ENCODE data around the gene KLHDC7B. TPM values are rescaled to one million over a fixed set of nuclear protein-coding genes. Genes with fewer than 3 reads are reported as not detected.

The KLHDC7B gene
- total RNA-seq, 1 donor from 2014 or later: not detected

DNA sequence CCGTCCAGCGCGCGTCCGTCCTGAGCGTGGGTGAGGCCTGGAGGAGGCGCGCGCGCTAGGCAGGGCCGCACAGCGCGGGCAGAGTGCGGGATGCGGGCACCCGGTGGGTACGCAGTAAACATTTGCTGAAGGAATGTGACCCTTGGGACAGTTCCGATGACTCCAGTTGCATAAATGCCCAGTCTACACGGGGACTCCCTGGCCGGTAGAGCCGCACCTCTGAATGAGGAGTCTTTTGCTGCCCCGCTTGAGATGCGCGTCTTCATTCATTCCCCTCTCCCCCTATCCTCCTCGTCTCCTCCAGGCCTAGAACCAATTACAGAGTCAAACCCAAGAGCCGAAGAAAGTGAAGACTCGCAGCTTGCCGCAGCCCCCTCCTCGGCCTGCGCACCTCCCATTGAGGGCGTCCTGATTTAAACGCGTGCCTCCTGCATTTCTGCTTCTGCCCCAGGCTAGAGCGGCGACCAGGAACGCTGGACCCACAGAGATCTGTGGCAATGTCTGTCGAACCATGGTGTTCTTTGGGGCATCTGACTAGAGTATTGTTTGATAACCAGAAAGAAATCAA lies 37.7 kb downstream of the KLHDC7B start:
- DNase-seq (ENCODE audit: low spot score in 2 of 2) (peak in 1 of 2 donors; percentile 37), FAIRE-seq (no peak)

DNA sequence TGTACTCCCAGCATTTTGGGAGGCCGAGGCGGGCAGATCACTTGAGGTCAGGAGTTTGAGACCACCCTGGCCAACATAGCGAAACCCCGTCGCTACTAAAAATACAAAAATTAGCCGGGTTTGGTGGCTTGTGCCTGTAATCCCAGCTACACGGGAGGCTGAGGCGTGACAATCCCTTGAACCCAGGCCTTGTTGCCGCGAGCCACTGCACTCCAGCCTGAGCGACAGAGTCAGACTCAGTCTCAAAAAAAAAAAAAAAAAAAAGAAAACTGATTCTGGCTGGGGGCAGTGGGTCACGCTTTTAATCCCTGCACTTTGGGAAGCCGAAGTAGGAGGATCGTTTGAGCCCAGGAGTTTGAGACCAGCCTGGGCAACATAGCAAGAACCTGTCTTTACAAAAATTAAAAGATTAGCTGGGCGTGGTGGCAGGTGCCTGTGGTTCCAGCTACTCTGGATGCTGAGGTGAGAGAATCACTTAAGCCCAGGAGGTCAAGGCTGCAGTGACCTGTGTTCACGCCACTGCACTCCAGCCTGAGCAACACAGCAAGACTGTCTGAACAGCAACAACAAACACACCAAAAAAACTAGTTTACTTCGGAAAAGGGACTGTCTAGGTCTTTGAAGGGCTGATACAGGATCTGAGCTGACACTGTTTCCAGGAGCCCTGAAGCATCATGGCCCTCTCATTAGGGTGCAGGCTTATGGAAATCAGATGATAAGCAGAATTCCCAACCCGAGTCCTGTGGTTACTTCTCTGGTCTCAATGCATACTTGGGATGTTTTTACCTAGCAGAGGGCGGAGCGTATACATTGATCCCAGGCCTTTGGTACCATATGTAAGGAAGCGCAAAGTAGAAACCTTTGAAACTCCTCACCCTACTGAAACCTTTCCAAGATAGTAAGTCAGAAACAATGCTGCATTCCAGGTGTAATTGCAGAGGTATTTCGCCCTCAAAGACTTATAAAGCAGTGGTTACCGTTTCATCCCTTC lies 38.7 kb downstream of the KLHDC7B start:
- FAIRE-seq: no peak

DNA sequence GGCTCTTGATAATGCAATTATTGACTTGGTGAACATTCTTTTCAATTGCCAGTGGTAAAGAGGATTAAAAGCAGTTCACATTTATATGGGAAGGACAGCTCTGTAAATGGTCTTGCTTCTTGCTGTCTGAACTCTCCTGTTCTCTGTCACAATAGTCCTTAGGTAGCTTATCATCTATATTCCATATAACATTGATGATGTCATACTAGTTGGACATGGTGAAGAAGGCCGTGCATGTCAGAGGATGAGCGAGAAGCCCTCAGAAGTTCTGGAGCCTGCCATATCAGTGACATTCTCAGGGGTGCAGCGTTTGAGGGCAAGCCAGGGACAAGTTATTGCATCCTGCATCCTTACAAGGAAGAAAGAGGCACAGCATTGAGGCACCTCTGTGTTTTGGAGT lies 39.5 kb downstream of the KLHDC7B start:
- no peak for DNase-seq (ENCODE audit: low spot score in 2 of 2)
- FAIRE-seq: no peak

More for the DNA sequence above, 38.7 kb downstream of the KLHDC7B start:
- no peak for DNase-seq (ENCODE audit: low spot score in 2 of 2)

DNA sequence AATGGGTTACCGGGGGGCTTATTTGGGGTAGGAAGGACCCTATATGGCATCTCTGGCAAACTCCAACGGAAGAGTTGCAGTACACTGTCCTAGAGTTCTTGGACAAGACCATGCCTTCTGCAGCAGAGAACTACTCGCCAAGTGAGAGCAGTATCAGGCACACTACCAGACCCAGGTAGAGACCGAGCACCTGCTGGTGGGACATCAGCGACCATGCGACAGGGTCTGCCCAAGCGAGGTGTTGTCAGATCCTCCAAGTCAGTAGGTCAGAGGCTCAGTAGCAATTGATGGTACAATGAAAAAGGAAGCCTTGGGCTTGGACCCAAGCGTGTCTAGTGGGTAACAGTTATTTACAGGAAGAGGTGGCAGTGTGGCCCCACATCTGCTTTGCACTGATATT lies 40.1 kb downstream of the KLHDC7B start:
- no peak for FAIRE-seq
- no peak for DNase-seq (ENCODE audit: low spot score in 2 of 2)

DNA sequence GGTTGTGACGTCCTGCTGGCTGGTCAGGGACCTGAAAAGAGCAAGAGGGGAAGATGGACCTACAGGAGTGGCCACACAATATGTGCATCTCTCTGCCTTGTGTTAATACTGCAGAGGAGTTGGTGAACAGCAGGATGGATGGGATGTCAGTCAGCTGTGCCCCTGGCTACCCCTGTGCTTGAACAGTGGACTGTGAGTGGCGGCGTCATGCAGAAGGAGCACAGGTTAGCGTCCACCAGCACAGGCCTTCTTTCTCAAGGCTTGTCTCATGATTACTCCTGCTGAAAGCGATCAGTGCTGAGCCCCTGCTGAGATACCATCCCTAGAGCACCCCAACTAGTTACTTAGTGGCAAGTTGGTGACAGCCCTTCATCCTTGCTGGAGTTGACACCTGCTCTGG lies 40.7 kb downstream of the KLHDC7B start:
- FAIRE-seq (no peak), DNase-seq (ENCODE audit: low spot score in 2 of 2) (no peak)

DNA sequence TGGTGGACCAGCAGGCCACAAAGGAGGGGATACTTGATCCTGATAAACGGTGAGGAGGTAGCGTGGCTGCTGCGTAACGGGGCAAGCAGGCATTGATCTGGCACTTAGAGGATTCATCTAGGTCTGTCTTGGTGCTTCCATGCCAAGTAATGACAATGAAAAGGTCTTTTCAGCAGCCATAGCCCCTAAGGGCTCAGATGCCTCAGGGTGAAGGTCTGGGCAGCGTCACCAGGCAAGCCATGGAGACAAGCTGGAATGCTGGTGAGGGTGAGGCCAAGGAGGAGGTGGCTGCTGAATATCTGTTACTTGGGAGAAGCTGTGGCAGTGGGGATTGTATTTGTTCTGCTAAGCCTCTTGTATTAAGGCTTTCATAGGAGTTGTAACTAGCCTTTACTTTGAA lies 41.7 kb downstream of the KLHDC7B start:
- FAIRE-seq (no peak), DNase-seq (ENCODE audit: low spot score in 2 of 2) (no peak)

DNA sequence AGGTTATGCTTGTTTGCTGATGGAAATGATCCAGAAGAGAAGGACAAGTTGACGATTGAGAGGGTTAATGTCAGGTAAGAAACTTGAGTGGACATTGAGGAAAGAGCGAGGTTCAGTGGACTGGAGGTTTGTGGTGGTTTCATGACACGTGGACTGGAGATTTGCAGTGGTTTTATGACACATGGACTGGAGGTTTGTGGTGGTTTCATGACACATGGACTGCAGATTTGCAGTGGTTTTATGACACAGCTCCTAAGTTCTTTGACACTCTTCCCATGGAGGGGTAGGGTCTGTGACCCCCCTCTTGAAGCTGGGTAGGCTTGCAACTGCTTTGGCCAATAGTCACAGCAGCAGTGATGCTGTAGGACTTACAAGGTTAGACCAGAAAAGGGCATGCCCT lies 49.5 kb downstream of the KLHDC7B start:
- FAIRE-seq: no peak

DNA sequence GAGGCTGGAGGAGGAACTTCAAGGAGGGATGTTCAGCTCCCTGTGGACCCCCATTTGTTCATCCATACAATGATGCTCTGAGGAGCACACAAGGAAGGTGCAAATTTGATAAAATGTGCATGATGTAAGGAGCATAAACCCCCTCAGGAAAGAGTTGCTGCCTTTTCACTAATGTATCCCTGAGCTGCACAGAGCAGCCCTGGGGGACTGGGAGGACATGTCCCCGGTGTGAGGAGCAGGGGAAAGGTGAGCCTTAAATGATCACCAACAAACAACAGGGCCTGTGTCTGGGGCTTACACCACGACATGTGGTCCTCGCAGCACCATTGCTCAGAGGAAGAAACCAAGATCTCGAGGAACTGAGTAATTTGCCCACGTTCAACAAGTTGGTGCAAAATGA lies 51.4 kb downstream of the KLHDC7B start:
- no peak for DNase-seq (ENCODE audit: low spot score in 2 of 2)
- FAIRE-seq: no peak

More for the DNA sequence above, 49.5 kb downstream of the KLHDC7B start:
- DNase-seq (ENCODE audit: low spot score in 2 of 2): no peak

DNA sequence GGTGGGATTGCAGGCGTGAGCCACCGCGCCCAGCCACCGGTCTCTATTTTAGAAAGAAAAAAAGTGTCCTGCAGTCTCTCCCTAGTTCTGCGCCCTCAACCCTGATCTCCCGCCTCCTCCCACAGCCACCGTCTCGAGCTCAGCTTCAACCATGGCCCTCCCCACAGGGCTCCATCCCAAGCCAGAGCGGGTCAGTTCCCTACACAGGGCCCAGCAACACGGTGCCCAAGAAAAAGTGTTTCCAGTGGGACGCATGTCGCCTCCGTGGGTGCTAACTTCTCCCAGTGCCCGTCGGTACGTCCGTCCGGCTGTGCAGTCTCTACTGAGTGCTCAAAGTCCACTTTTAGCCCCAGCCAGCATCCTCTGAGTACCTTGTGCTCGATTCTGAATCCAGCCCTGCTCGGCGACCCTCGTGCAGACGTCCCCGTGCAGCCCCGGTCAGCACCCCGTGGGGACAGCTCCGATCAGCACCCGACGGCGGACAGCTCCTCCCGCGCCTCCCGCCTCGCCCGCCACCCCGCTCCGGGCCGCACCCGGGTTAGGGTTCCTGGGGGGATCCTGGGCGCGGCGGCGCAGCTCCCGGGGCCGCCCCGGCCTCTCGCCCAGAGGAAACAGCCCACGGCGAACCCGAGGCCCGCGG lies 54.2 kb downstream of the KLHDC7B start:
- FAIRE-seq: no peak
- DNase-seq (ENCODE audit: low spot score in 2 of 2): peak; percentile 88 to 89

DNA sequence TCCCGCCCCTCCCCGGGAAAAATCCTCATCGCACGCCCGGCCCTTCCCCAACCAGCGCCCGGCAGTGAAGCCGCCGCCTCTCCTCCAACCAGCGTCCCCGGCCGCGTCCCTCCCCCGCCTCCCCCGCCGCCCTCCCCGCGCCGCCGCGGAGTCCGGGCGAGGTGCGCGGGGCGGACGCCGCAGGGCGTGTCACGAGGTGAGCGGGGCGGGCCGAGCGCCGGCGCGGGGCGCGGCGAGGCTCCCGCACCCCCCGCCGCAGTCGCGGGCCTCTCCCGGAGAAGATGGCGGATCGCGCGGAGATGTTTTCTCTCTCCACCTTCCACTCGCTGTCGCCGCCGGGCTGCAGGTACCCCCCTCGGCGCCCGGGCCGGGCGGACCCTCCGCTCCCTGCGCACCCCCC lies 54.8 kb downstream of the KLHDC7B start, which contains the start of gene MAPK8IP2:
Gene MAPK8IP2 (plus strand): TSS at position 256 of the 400 bp plus-strand sequence. CDS start 26 bp downstream, at position 282.
- peak; percentile 81 to 83 for DNase-seq (ENCODE audit: low spot score in 2 of 2)
- FAIRE-seq: no peak

Other genes with a start within 250 kb of the KLHDC7B start
- gene PLXNB2, start 238.3 kb upstream of the KLHDC7B start, total RNA-seq: 44.4 TPM
- gene DENND6B, start 218.9 kb upstream of the KLHDC7B start, total RNA-seq: 19.6 TPM
- gene PPP6R2, start 202.6 kb upstream of the KLHDC7B start, total RNA-seq: 62.4 TPM
- gene SBF1, start 70.9 kb upstream of the KLHDC7B start, total RNA-seq: 89.3 TPM
- gene ADM2, start 64.4 kb upstream of the KLHDC7B start, total RNA-seq: not detected
- not detected for gene MIOX, start 59.0 kb upstream of the KLHDC7B start, total RNA-seq
- 11.8 TPM for gene LMF2, start 38.2 kb upstream of the KLHDC7B start, total RNA-seq
- gene NCAPH2, start 37.7 kb upstream of the KLHDC7B start, total RNA-seq: 42.4 TPM
- 0.82 TPM for gene SCO2, start 20.3 kb upstream of the KLHDC7B start, total RNA-seq
- gene TYMP, start 15.9 kb upstream of the KLHDC7B start, total RNA-seq: 1.6 TPM
- not detected for gene SYCE3, start 17.0 kb downstream of the KLHDC7B start, total RNA-seq
- gene CPT1B, start 32.5 kb downstream of the KLHDC7B start, total RNA-seq: 5.7 TPM
- gene CHKB, start 37.0 kb downstream of the KLHDC7B start, total RNA-seq: 28.1 TPM
- gene MAPK8IP2, start 54.9 kb downstream of the KLHDC7B start, total RNA-seq: 60.3 TPM
- gene ARSA, start 82.3 kb downstream of the KLHDC7B start, total RNA-seq: 4.5 TPM
- gene SHANK3, start 126.9 kb downstream of the KLHDC7B start, total RNA-seq: 4.1 TPM
- not detected for gene ACR, start 192.3 kb downstream of the KLHDC7B start, total RNA-seq
- gene RABL2B, start 237.7 kb downstream of the KLHDC7B start, total RNA-seq: 14.7 TPM

All from frontal cortex (tissue), 4 donors.